ENCODE results near the gene EPO. TPM values are rescaled to one million over a fixed set of nuclear protein-coding genes. Genes with fewer than 3 reads are reported as not detected.

Gene EPO
- total and polyA plus RNA-seq, 2 of the 8 experiments (the other 6 are each of a cell fraction or from before 2014, with no cell fraction given), result 0.42 to 0.95 TPM

- H3K79me1 ChIP-seq (ENCODE audit: low read depth, low read length), result peaks cover 3% of the 10 kb centered on the region
- H3K4me3 ChIP-seq (ENCODE audit: extremely low read depth in 1 of 4, insufficient read depth in 2 of 4, low read depth in 3 of 4, low read length in 4 of 4), result no peak overlapping the region
- H3K14ac ChIP-seq (ENCODE audit: insufficient read length), result no peak overlapping the region
- no peaks in the 10 kb centered on the region; the same call in 1 of the 2 replicates for H3K23me2 ChIP-seq (ENCODE audit: low read depth, low read length)
- DNase-seq (ENCODE audit: low read depth in 1 of 2, low spot score in 2 of 2), result no peak
- no peak overlapping the region for H3K9ac ChIP-seq (replicated peaks in 1 of 4; ENCODE audit: extremely low read depth in 1 of 4, low read depth in 3 of 4, low read length in 3 of 4)
- H3K18ac ChIP-seq (ENCODE audit: extremely low read depth, low read length), result no peak overlapping the region
- no peak overlapping the region for H2BK20ac ChIP-seq (ENCODE audit: low read length)
- H3K4ac ChIP-seq (replicated peaks; ENCODE audit: insufficient read length, low read depth, low read length), result no peak overlapping the region
- no peak overlapping the region for H2AFZ ChIP-seq (ENCODE audit: low read length)
- H3K27me3 ChIP-seq (replicated peaks in 1 of 4; ENCODE audit: control insufficient read depth in 3 of 4, extremely low read depth in 1 of 4, insufficient read depth in 3 of 4, low read length in 3 of 4), result no peaks in the 10 kb centered on the region
- no peak overlapping the region for H2BK15ac ChIP-seq (ENCODE audit: low read length)
- no peak overlapping the region for H2BK12ac ChIP-seq (ENCODE audit: low read depth, low read length)
- peaks cover 0 to 7% (median 4%) of the 10 kb centered on the region in 4 experiments; a peak in 6 of 7 replicates for H3K4me1 ChIP-seq (replicated peaks in 1 of 4; ENCODE audit: control insufficient read depth in 3 of 4, insufficient read depth in 4 of 4, low read length in 3 of 4)
- H4K5ac ChIP-seq (ENCODE audit: insufficient read length, low read depth, low read length), result no peak overlapping the region
- no peaks in the 10 kb centered on the region for H3K9me3 ChIP-seq (ENCODE audit: insufficient read depth in 2 of 2, low read depth in 1 of 2, low read length in 1 of 2)
- H2BK120ac ChIP-seq (replicated peaks; ENCODE audit: low read depth, low read length), result no peak overlapping the region
- H3K56ac ChIP-seq (replicated peaks; ENCODE audit: insufficient read length, low read depth, low read length), result no peak overlapping the region
- CTCF ChIA-PET (ENCODE audit: partially characterized antibody), result interaction anchor here (0.9 to 20.7 kb wide), 12 partner anchors 12 to 119 kb away, joined by 3 to 254 read pairs (median 4); partner anchors contain the start of genes GIGYF1 and POP7
- H3K27ac ChIP-seq (ENCODE audit: low read depth, low read length), result no peak overlapping the region; the same call in 1 of the 2 replicates
- H4K91ac ChIP-seq (replicated peaks; ENCODE audit: insufficient read length, low read length), result no peak overlapping the region
- peak overlapping the region; percentile 36; the same call in 1 of the 2 replicates for H4K8ac ChIP-seq (ENCODE audit: extremely low read depth, insufficient read depth, low read length)
- no peak overlapping the region for H3K23ac ChIP-seq (ENCODE audit: insufficient read length)
- no peak overlapping the region for H3K4me2 ChIP-seq (ENCODE audit: insufficient read depth in 1 of 2, low read depth in 2 of 2, low read length in 2 of 2)
- 91% methylated on average over 18 of the region's 18 CpGs; no CpG with 5 or more reads in 1 of the 2 experiments for WGBS, 2 experiments (ENCODE audit: extremely low coverage in 1 of 2, insufficient coverage in 1 of 2, insufficient read length in 1 of 2, insufficient replicate concordance in 2 of 2, low coverage in 1 of 2, low lambda C conversion rate in 2 of 2, missing lambda C conversion rate in 1 of 2)
- H2AK5ac ChIP-seq (ENCODE audit: low read depth, low read length), result no peak overlapping the region
- H3K36me3 ChIP-seq (ENCODE audit: control insufficient read depth in 2 of 4, insufficient read depth in 4 of 4, low read length in 3 of 4), result peaks cover 34 to 89% (median 59%) of the 10 kb centered on the region in 4 experiments
- H2BK5ac ChIP-seq (ENCODE audit: low read depth, low read length), result no peak overlapping the region
- TF ChIP-seq EP300 (IDR thresholded peaks at IDR 0.05; ENCODE audit: borderline replicate concordance in 1 of 2, low read depth in 2 of 2, low read length in 2 of 2), result no peak
- TF ChIP-seq TAF1 (IDR thresholded peaks at IDR 0.05; ENCODE audit: low read depth, low read length), result no peak
- TF ChIP-seq POLR2AphosphoS5 (IDR thresholded peaks at IDR 0.05; ENCODE audit: low read depth, low read length), result peak; percentile 39
- H3K79me2 ChIP-seq (ENCODE audit: control insufficient read depth in 1 of 2, insufficient read depth in 2 of 2, low read length in 2 of 2), result 0 out of 4 replicates have a peak, but pooled peaks cover 0 to 3% of the 10 kb centered on the region in 2 experiments
- no peak for FAIRE-seq
- POLR2A ChIA-PET (ENCODE audit: partially characterized antibody), result interaction anchor here (0.5 to 10.3 kb wide), 17 partner anchors 8 to 311 kb away, joined by 3 to 257 read pairs (median 3); partner anchors contain the start of genes FBXO24, GIGYF1, MOSPD3 and POP7
- H4K20me1 ChIP-seq (replicated peaks in 1 of 2; ENCODE audit: control insufficient read depth in 1 of 2, insufficient read depth in 2 of 2, low read length in 2 of 2), result peaks cover 13 to 38% of the 10 kb centered on the region in 2 experiments
These were observed 39.5 kb upstream of the EPO start for GRCh38 chr7:100680576-100681271.

Data from H1 (cell line).